Right kidney (tissue), 1 donor: ENCODE data around the gene ZNF71.
"Not testable (repeated sequence)": the region's sequence is repeated elsewhere in the genome, so short reads cannot be mapped to it uniquely, and the experiment has no call there.

ENCODE experiments used
- DNase-seq: peaks from one replicate; pipeline ENCODE4 v3.0.0-alpha.2; 2016

The ZNF71 gene

DNA sequence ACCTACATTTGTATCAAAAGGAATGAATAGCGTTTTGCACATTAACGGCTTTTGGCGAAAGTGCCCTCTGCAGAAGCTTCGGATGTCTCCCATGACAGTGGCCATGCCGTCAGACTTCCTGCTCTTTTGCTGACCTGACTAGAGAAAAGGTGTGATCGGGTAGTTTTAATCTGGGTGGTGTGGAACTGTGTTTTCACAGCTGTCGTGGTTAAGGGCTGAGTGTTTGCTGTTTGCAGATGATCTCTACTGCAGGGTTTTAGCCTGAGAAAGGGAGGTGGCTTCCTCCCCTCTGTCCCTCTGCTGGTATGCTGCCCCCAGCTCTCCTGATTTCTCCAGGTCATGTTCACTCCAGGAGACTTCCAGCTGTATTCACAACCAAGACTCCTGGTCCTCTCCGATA, 22.4 kb downstream of the ZNF71 start:
- DNase-seq, result no peak

DNA sequence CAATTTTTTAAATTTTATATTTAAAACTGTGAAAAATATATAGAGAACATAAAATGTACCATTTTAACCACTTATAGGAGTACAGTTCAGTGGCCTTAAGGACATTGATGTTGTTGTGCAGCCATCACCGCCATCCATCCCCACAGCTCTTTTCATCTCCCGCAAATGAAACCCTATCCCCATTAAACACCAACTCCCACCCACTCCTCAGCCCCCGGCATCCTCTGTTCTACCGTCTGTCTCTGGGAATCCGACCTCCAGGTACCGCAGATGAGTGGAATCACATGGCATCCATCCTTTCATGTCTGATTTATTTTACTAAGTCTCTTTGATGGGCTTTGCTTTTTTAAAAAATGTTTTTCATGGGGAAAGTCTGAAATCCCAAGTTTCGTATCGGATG, 24.0 kb downstream of the ZNF71 start:
- peak; percentile 13 for DNase-seq

- no peak for DNase-seq
These were observed 27.3 kb downstream of the ZNF71 start for GRCh38 chr19:56622374-56622773.

GRCh38 chr19:56623006-56623405, 27.9 kb downstream of the ZNF71 start:
- DNase-seq, result no peak

GRCh38 chr19:56625708-56626107, 30.6 kb downstream of the ZNF71 start:
- no peak for DNase-seq

DNA sequence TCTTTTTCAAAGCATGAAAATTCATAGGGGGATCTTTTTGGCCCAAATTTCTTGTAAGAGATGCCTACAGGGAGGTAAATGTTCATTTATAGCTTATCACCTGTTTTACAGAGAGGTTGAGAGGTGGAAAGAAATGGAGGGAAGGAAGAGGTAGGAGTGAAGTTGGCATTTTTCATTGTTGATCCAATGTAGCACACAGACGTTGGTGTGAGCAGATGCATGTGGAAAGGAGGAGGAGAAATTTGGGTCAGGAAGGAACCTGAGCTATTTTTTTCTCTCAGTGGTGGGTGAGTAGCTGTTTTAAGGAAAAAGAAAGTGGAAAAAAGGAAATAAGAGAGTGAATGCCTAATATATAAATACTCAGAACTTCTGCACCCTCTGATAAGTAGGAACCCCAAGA, 37.9 kb downstream of the ZNF71 start:
- no peak for DNase-seq

GRCh38 chr19:56637976-56638555, 43.0 kb downstream of the ZNF71 start:
- peak; percentile 67 for DNase-seq

GRCh38 chr19:56639217-56639616, 44.1 kb downstream of the ZNF71 start:
- DNase-seq, result no peak

- DNase-seq, result no peak
These were observed 47.8 kb downstream of the ZNF71 start, which contains the start of gene SMIM17 for GRCh38 chr19:56642711-56643459. SMIM17 (plus strand) TSS chr19:56643159; CDS start chr19:56645668, 2,509 bp downstream.

- no peak for DNase-seq
These were observed 48.4 kb downstream of the ZNF71 start for GRCh38 chr19:56643460-56643955.

- no peak for DNase-seq
These were observed 59.0 kb downstream of the ZNF71 start for GRCh38 chr19:56654151-56654550.

- no peak for DNase-seq
These were observed 65.4 kb downstream of the ZNF71 start for GRCh38 chr19:56660381-56661107.

- no peak for DNase-seq
These were observed 66.1 kb downstream of the ZNF71 start for GRCh38 chr19:56661248-56661647.

GRCh38 chr19:56663931-56664500, 68.9 kb downstream of the ZNF71 start:
- DNase-seq, result no peak

- DNase-seq, result no peak
These were observed 69.4 kb downstream of the ZNF71 start for GRCh38 chr19:56664511-56664910.

GRCh38 chr19:56667311-56667870, 72.3 kb downstream of the ZNF71 start:
- no peak for DNase-seq

GRCh38 chr19:56668676-56669075, 73.6 kb downstream of the ZNF71 start:
- DNase-seq, result no peak

DNA sequence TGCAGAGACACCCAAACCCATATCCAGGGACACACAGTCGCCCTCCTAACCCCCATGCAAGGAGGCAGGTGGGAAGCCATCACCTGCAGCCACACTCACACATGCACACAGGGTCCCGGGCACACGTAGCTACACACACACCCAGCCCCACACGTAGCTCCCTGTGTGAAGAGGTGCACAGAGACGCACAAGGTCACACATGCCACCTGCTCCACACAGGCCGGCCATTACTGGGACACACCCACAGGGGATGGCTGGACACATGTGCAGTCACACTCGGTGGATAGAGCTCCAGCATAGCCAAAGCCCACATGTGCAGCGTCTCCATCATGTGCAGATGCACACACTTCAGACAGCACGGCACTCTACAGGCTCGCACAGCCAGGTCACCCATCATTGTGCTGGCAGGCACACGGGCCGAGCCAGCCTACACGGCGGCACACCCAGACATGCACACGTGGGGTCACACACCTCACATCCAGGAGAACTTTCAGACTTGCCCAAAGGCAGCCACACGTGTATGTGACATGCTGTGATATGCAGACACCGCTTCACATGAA, 75.4 kb downstream of the ZNF71 start:
- DNase-seq, result no peak

- DNase-seq, result no peak
These were observed 76.0 kb downstream of the ZNF71 start for GRCh38 chr19:56670961-56671612.

DNA sequence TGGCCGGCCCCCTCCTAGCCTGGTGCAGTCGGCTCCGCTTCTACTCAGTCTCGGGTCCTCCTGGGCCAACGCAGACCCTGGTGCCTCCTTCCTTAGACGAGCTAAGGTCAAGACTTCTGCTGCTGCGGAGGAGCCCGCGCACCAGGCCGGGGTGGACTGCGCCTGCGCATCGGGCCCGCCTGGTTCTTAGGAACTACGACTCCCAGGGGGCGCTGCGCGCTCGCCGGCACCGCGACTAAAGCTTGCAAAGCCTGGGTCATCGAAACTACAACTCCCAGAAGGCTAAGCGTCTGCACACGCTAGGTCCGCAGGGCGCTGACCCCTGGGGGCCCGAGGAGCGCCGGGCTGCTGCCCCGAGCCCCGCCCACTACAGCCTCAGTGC, 76.5 kb downstream of the ZNF71 start, which contains the start of gene ZNF835:
Gene ZNF835 (minus strand): TSS at position 145 of the 382 bp plus-strand sequence. CDS start 6,559 bp downstream, outside the sequence.
- peak; percentile 90 for DNase-seq

- not testable (repeated sequence) for DNase-seq
These were observed 77.5 kb downstream of the ZNF71 start for GRCh38 chr19:56672610-56673009.
